ENCODE results near the gene SYT8. TPM values are rescaled to one million over a fixed set of nuclear protein-coding genes. Genes with fewer than 3 reads are reported as not detected.

The SYT8 gene
- total and polyA plus RNA-seq, 2 donors (not counting 1 experiment from before 2014, with no cell fraction given), result not detected

- ChIA-PET POLR2A (interaction anchor here (1.8 kb wide), 1 partner anchor 138 kb away, joined by 12 read pairs; no protein-coding TSS in a partner anchor), CTCF (interaction anchor here (0.8 to 10.0 kb wide), 15 partner anchors 19 to 320 kb away, joined by 3 to 394 read pairs (median 12); partner anchors contain the start of genes KRTAP5-6 and TNNT3)
- TF ChIP-seq EZH2 (IDR thresholded peaks at IDR 0.05; ENCODE audit: borderline replicate concordance, insufficient read depth, low read depth, low read length, poor library complexity, severe bottlenecking), result no peak
- TF ChIP-seq CTCF (IDR thresholded peaks at IDR 0.05), result no peak
- no peak overlapping the region for H3K27ac Mint-ChIP-seq
- Histone ChIP-seq H3K79me2 (ENCODE audit: control insufficient read depth, insufficient read depth, low read length) (peaks cover 9% of the 10 kb centered on the region), H3K4me2 (replicated peaks; ENCODE audit: low read depth, low read length, poor library complexity, severe bottlenecking) (no peak overlapping the region), H3K9me3 (ENCODE audit: control extremely low read depth in 1 of 3, control insufficient read depth in 2 of 3, insufficient read depth in 1 of 3, low read length in 2 of 3) (no peaks in the 10 kb centered on the region), H3K27ac (ENCODE audit: low read length in 2 of 2) (no peak overlapping the region), H3K4me3 (ENCODE audit: control extremely low read depth in 1 of 5, extremely low read depth in 1 of 5, insufficient read depth in 1 of 5, low read depth in 2 of 5, low read length in 4 of 5) (no peak overlapping the region), H4K20me1 (ENCODE audit: control insufficient read depth, insufficient read depth, low read length, poor library complexity, severe bottlenecking) (no peaks in the 10 kb centered on the region), H3K9ac (ENCODE audit: low read length) (no peak overlapping the region), H3K36me3 (replicated peaks in 1 of 2; ENCODE audit: control extremely low read depth in 1 of 2, control insufficient read depth in 1 of 2, extremely low read depth in 1 of 2, insufficient read depth in 2 of 2, low read length in 1 of 2) (no peaks in the 10 kb centered on the region), H2AFZ (ENCODE audit: insufficient read depth, low read depth, low read length, poor library complexity, severe bottlenecking) (no peak overlapping the region), H3K4me1 (ENCODE audit: control insufficient read depth in 2 of 2, insufficient read depth in 2 of 2, low read length in 2 of 2) (peaks cover 0 to 8% of the 10 kb centered on the region in 2 donors), H3K27me3 (replicated peaks in 1 of 4; ENCODE audit: control extremely low read depth in 1 of 4, control insufficient read depth in 3 of 4, insufficient read depth in 4 of 4, low read length in 3 of 4) (peaks cover 0 to 28% (median 5%) of the 10 kb centered on the region in 4 experiments)
- H3K27me3 Mint-ChIP-seq, result peaks cover 11% of the 10 kb centered on the region
- DNase-seq, result no peak
- H3K9me3 Mint-ChIP-seq (ENCODE audit: insufficient read depth), result no peaks in the 10 kb centered on the region
- ATAC-seq (ENCODE audit: low read depth), result no peak
- no peak overlapping the region for H3K4me3 Mint-ChIP-seq
- peaks cover 2% of the 10 kb centered on the region for H3K4me1 Mint-ChIP-seq
- WGBS (ENCODE audit: insufficient coverage), result 70% methylated on average over 23 of the region's 26 CpGs
- intact Hi-C loops (cut with micrococcal nuclease), result no loop called here
Measured at GRCh38 chr11:1831338-1832210, 3.2 kb upstream of the SYT8 start.

Data from B cell (primary cell).